ENCODE measurements around the gene AKT3.

AKT3 gene

GRCh38 chr1:243473227-243474135, 376.6 kb downstream of the AKT3 start:
- in situ Hi-C loops (cut with MboI; ENCODE audit: low sequenced_read_pairs) = no loop called here

- in situ Hi-C loops (cut with MboI; ENCODE audit: low sequenced_read_pairs) = no loop called here
These were observed 378.0 kb downstream of the AKT3 start for GRCh38 chr1:243471754-243472745.

DNA sequence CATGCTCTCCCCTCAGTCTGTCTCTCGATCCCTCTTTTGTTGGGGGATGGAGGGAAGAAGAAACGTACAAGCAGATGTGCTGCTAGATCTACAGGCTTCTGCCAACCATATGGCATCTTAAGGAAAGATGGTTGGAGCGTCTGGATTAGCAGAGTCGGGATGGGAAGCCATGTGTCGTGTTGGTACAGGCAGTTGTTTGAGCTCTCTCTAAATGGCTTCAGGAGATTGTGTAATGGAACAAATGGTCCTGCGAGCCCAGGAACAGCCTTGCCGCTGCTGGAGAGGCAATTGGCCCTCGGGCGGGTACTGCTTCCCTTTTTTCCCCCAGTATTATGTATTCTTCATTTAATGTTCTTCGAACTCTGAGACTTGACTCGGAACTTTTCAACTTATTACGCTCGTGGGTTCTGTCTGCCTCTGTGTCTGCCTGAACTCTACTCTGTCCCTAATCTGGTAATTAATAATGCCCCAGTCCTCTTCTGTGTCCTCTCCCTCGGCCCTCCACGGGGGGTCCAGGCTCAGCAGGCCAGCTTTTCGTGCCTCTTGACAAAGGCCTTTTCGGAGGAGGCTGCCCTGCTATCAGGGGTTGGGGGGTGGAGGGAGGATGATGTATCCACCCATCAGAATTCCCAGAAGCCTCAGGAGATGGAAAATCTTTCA, 378.9 kb downstream of the AKT3 start:
- in situ Hi-C loops (cut with MboI; ENCODE audit: low sequenced_read_pairs) = no loop called here

DNA sequence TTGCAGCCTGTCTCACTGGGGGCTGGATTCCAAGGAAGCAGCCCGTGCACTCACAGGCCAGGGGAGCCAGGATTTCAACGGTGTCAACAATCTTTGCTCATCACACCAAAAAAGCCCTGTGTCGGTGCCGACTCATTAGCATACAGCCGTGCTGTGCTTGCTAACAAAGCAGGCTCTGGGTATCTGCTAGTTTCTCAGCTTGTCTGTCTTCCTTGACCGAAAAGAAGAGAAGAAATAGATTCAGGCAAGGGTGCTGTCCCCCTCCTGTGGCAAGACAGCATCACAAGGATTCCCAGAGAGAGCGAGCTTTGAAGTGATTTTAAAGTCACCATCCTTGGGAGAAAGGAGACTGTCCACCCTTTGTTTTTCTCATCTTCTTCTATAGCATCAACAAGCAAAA, 379.5 kb downstream of the AKT3 start:
- in situ Hi-C loops (cut with MboI; ENCODE audit: low sequenced_read_pairs) = no loop called here

DNA sequence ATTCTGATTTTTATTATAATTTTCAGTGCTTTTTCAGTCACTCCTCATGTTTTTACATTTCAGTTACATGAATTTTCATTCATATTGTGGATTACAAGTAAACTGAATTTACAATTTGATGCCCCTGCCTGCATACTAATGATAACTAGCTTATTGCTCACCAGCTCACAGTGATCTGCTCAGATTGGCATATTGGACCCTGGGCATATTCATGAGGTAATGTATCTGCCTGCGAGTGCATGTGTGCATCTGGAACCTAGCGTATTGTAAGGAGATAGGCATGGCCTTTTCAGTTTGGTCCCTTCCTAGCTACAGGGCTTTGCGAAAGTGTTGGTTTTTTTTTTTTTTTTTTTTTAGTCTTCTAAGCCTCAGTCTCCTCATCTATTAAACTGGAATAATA, 380.5 kb downstream of the AKT3 start:
- in situ Hi-C loops (cut with MboI; ENCODE audit: low sequenced_read_pairs) = no loop called here

DNA sequence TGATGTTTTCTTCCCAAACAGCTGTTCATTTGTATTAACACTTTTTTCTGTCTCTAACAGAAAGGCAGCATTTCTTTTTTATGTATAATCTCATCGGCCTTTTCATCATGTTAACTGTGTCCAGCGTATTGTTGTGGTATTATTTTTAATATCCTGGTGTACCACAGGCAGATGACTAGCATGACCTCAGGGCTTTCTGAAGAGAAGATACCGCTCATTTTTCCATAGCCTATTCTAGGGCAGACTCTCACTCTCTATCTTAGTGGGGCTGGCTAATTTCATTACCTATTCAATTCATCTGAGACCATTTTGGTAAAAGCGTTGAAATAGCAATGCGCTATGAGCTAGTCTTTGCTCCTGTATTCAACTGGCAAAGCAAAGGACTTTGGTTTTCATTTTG, 384.3 kb downstream of the AKT3 start:
- in situ Hi-C loops (cut with MboI; ENCODE audit: low sequenced_read_pairs) = no loop called here

DNA sequence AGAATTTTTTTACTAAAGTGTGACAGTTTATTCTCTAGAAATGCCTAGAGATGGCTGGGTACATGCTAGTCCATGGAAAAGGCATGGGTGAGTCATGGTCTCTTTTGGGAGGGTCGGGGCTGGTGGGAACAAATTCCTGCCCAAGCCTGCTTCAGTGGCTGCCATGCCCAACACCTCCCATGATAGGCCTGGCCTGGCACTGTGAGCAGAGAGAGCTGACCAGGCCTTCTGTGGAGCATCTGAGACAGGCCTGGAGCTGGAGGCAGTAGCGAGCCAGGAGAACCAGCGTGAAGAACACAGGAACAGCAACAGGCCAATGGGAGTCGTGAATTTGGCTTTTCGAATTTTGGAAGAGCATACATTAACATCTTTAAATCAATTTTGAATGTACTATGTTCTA, 385.0 kb downstream of the AKT3 start:
- in situ Hi-C loops (cut with MboI; ENCODE audit: low sequenced_read_pairs) = no loop called here

GRCh38 chr1:243462929-243463697, 386.9 kb downstream of the AKT3 start:
- in situ Hi-C loops (cut with MboI; ENCODE audit: low sequenced_read_pairs) = no loop called here

DNA sequence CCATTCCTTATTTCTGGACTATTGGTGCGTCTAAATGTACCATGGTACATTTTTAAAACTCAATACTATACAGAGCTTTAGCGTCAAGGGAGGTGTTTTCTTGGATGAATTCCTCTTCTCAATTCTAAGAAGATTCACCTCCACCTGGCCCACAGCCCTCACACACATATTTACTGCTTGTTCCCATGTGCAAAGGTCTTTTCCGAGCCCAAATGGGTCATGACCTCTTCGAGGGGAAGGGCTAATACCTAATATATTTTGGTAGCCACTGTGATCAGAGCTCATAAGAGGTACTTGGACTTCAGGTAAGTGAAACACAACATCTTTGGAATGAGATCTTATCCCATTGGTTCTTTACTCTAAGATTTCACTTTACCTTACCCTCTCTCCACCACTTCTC, 388.3 kb downstream of the AKT3 start:
- in situ Hi-C loops (cut with MboI; ENCODE audit: low sequenced_read_pairs) = no loop called here

GRCh38 chr1:243459059-243459458, 391.0 kb downstream of the AKT3 start:
- in situ Hi-C loops (cut with MboI; ENCODE audit: low sequenced_read_pairs) = no loop called here

DNA sequence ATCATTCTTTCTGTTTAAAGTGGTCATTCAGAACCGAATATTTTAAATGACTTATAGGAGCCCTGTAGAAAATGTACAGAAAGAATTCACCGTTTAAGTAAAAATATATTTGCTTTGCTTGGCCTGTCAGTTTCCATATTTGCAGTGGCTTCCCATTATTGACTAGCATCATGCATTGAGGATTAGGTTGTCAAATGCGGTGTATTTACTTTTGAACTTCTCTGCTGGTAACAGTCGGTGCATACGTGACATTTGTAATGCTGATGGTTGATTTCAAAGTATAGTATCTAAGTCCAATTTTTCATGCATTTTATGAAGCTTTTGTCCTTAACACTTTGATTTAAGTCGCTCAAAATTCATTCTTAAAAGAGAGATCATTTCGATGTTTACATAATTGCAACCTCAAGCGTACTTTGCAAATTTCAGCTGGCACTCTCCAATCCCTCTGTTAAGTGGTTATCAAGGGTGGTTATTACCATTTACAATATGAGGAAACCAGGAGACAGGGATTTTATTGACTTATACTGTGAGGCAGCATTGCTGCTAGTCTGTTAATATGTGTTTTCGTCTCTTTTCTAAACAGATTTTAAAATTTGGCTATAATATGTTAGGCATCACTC, 392.6 kb downstream of the AKT3 start:
- in situ Hi-C loops (cut with MboI; ENCODE audit: low sequenced_read_pairs) = no loop called here

GRCh38 chr1:243455760-243456651, 394.0 kb downstream of the AKT3 start:
- in situ Hi-C loops (cut with MboI; ENCODE audit: low sequenced_read_pairs) = no loop called here

GRCh38 chr1:243454328-243454997, 395.6 kb downstream of the AKT3 start:
- in situ Hi-C loops (cut with MboI; ENCODE audit: low sequenced_read_pairs) = no loop called here

DNA sequence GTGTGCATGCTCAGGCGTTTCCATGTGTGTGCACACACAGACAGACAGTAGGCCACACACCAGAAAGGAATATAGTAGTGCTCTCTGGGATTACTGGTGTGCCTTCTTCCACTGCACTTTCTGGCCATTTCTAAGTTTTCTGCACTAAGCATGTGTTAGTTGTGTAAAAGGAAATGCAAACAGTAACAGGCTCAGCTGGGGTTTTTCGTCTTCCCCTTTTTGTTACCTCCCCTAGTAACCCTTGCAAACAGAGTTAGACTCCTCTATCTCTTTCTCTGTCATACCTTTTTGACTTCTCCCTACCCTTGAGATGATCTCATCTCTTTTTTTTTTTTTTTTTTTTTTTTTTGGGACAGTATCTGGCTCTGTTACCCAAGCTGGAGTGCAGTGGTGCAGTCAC, 398.0 kb downstream of the AKT3 start:
- in situ Hi-C loops (cut with MboI; ENCODE audit: low sequenced_read_pairs) = no loop called here

DNA sequence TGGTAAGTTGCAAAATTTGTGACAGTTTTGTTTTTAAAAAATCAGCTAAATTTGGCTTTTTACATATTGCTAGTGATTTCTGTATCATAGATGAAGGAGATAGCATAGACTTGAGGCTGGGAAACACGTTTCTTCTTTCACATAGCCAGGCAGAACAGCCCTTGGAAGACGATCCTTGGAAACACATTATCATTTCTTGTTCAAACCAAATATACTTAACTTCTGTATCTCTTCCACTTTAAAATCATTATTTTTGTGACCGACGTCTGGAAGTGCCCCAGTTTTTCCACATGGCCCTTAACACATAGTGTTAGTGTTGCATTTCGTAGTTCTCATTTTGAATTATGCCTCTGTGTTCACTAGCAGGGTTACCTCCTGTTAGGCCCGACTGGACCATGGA, 400.7 kb downstream of the AKT3 start:
- in situ Hi-C loops (cut with MboI; ENCODE audit: low sequenced_read_pairs) = no loop called here

- in situ Hi-C loops (cut with MboI; ENCODE audit: low sequenced_read_pairs) = no loop called here
These were observed 402.2 kb downstream of the AKT3 start for GRCh38 chr1:243447844-243448243.

- in situ Hi-C loops (cut with MboI; ENCODE audit: low sequenced_read_pairs) = no loop called here
These were observed 402.7 kb downstream of the AKT3 start for GRCh38 chr1:243447347-243447746.

- in situ Hi-C loops (cut with MboI; ENCODE audit: low sequenced_read_pairs) = no loop called here
These were observed 406.5 kb downstream of the AKT3 start for GRCh38 chr1:243443557-243443956.

All from hTERT RPE-1 (cell line).